NB4 (cell line): ENCODE measurements around the gene PBX1.

ENCODE experiments used
- DNase-seq: peaks from one replicate; pipeline ENCODE4 v3.0.0; 2010; ENCODE audit warnings: low read depth
- H3K4me3 ChIP-seq: one replicate; pipeline ENCODE4 v1.5.1; 2011; ENCODE audit warnings: mild to moderate bottlenecking, low read depth, low read length, moderate library complexity
- MYC ChIP-seq: IDR thresholded peaks from 2 replicates; pipeline ENCODE4 v1.6.1; 2011; ENCODE audit warnings: low read depth, low read length
- POLR2A ChIP-seq: IDR thresholded peaks from 2 replicates; pipeline ENCODE4 v1.6.1; 2011; ENCODE audit warnings: mild to moderate bottlenecking; ENCODE audit not compliant: insufficient read length; ENCODE audit errors: extremely low read depth
- TF ChIP-seq, protein P1 (sequence below): IDR thresholded peaks from one replicate; pipeline ENCODE4 v1.5.1; 2012; ENCODE audit warnings: low read depth, low read length
- TF ChIP-seq, protein P2 (sequence below): IDR thresholded peaks from 2 replicates; pipeline ENCODE4 v1.6.1; 2011; ENCODE audit warnings: low read depth, low read length

The PBX1 gene

DNA sequence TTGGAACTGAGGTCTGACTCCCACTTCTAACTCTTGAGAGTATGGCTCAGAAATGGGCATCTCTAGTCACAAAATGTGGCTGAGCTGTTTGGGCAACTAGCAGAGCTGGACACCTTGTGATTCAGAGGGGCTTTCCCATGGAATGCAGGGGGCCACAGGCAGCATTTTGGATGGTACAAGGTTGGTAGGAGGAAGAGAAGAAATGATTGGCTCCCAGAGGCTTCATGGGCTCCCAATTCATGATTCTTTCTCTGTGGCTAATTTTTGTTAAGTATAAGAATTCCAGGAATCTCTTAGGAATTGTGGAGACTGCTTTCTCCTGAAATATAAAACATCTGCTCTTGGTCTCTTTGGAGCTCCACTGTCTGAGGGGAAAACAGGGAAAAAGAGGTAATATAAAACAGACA is 49.7 kb downstream of the PBX1 start:
- no peak overlapping the region for H3K4me3 ChIP-seq
- TF ChIP-seq, protein P1, sequence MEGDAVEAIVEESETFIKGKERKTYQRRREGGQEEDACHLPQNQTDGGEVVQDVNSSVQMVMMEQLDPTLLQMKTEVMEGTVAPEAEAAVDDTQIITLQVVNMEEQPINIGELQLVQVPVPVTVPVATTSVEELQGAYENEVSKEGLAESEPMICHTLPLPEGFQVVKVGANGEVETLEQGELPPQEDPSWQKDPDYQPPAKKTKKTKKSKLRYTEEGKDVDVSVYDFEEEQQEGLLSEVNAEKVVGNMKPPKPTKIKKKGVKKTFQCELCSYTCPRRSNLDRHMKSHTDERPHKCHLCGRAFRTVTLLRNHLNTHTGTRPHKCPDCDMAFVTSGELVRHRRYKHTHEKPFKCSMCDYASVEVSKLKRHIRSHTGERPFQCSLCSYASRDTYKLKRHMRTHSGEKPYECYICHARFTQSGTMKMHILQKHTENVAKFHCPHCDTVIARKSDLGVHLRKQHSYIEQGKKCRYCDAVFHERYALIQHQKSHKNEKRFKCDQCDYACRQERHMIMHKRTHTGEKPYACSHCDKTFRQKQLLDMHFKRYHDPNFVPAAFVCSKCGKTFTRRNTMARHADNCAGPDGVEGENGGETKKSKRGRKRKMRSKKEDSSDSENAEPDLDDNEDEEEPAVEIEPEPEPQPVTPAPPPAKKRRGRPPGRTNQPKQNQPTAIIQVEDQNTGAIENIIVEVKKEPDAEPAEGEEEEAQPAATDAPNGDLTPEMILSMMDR, result no peak
- TF ChIP-seq MYC (no peak), POLR2A (no peak)
- TF ChIP-seq, protein P2, sequence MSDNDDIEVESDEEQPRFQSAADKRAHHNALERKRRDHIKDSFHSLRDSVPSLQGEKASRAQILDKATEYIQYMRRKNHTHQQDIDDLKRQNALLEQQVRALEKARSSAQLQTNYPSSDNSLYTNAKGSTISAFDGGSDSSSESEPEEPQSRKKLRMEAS, result no peak
- no peak for DNase-seq

- H3K4me3 ChIP-seq, result no peak overlapping the region
- no peak for DNase-seq
- TF ChIP-seq POLR2A (no peak), MYC (no peak)
- TF ChIP-seq, protein P1, result no peak
Measured at GRCh38 chr1:164609089-164609488, 50.1 kb downstream of the PBX1 start.

GRCh38 chr1:164610538-164611222 is 51.7 kb downstream of the PBX1 start:
- TF ChIP-seq, protein P1, result no peak
- TF ChIP-seq POLR2A (no peak), MYC (no peak)
- TF ChIP-seq, protein P2, result no peak
- DNase-seq, result no peak
- no peak overlapping the region for H3K4me3 ChIP-seq

DNA sequence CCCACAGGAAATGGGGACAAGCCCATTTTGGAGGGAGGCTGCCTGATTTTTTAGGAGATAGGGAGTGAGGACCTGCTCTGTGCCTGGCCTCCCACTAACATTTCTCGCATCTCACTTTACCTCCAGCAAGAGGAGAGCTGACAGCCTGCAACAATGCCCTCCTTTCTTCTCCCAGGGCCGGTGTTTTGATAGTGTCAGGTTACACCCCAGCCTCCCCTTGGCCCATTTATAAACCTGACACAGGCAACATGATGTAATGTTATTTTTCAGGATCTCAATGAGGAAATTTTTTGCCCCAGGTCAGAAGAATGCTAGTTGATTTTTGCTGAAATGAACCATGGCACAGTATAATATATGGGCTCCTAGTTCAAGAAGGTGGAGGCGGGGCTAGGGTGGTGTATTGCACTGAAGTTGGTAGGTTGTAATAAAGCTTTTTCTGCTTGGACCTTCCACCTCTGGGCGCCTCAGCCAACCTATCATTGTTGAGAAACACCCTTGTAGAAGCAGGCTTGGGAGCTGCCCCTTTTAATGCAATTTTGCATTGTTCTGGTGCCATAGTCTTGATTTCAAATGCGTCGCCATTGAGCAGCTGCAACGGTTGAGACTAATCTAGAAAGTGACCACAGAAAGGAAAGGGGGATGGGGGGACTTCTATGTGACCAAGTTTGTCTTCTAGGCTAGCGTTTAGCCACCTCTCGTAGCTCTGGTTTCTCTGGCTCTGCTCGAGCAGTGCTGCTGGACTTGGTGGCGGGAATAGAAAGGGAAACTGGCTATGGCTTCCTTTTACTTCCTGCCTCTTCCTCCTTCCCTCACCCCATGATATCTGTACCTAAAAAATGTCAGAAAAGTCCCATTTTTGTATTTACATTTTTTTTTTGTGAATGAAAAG is 53.0 kb downstream of the PBX1 start:
- TF ChIP-seq, protein P2, result no peak
- TF ChIP-seq POLR2A, result no peak
- TF ChIP-seq, protein P1, result no peak
- no peak for TF ChIP-seq MYC
- no peak overlapping the region for H3K4me3 ChIP-seq
- DNase-seq, result no peak

DNA sequence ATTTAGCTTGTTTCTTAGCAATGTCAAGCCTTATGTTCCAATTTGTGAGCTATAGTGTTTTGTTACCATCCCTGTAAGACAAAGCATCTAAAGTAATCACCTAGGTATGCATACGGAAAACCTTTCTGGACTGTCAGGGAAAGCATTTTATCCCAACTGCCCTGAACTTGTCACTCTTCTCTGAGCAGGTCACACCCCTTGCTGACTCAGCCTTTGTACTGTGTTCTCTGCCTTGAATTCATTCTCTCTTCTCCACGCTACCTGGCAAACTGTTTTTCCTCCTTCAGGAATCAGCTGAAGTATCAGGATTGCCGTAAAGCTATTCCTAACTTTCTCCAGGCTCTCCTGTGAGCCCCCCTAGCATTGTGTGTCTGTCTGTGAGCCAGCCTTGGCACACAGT is 54.2 kb downstream of the PBX1 start:
- TF ChIP-seq, protein P1, result no peak
- TF ChIP-seq, protein P2, result no peak
- TF ChIP-seq POLR2A (no peak), MYC (no peak)
- H3K4me3 ChIP-seq, result no peak overlapping the region
- no peak for DNase-seq
